Small intestine (tissue), 7 donors: ENCODE results near the gene GFY. TPM values are rescaled to one million over a fixed set of nuclear protein-coding genes. Genes with fewer than 3 reads are reported as not detected.

ENCODE experiments used
- DNase-seq, 2 donors: peaks; one replicate each; pipeline versions ENCODE4 v3.0.0 to v3.0.0-alpha.2; 2013
- FAIRE-seq: peaks from 2 replicates; lab custom pipeline; 2012; peaks lifted over from hg19 to GRCh38; lab: Jason Lieb, UNC
- H3K27ac ChIP-seq, 3 donors: one replicate each; pipeline ENCODE4 v1.5.1; 2013; ENCODE audit warnings: low read length in 2 of 3, mild to moderate bottlenecking in 2 of 3, control low read depth in 1 of 3, inconsistent platforms in 1 of 3, low read depth in 1 of 3, moderate library complexity in 1 of 3
- H3K27me3 ChIP-seq, 3 donors: one replicate each; pipeline ENCODE4 v1.6.1; 2013; ENCODE audit warnings: low read length in 3 of 3, inconsistent platforms in 1 of 3; ENCODE audit not compliant: control insufficient read depth in 3 of 3, insufficient read depth in 3 of 3
- H3K36me3 ChIP-seq, 3 donors: one replicate each; pipeline ENCODE4 v1.6.1; 2013; ENCODE audit warnings: low read length in 3 of 3, inconsistent platforms in 1 of 3, low read depth in 1 of 3, mild to moderate bottlenecking in 1 of 3, moderate library complexity in 1 of 3; ENCODE audit not compliant: control insufficient read depth in 3 of 3, insufficient read depth in 2 of 3
- H3K4me1 ChIP-seq, 3 donors: one replicate each; pipeline ENCODE4 v1.6.1; 2013; ENCODE audit warnings: low read length in 2 of 3, inconsistent platforms in 1 of 3, low read depth in 1 of 3, mild to moderate bottlenecking in 1 of 3, moderate library complexity in 1 of 3; ENCODE audit not compliant: control insufficient read depth in 3 of 3, insufficient read depth in 2 of 3
- H3K4me3 ChIP-seq, 3 donors: one replicate each; pipeline ENCODE4 v1.5.1; 2013; ENCODE audit warnings: low read length in 3 of 3, control low read depth in 1 of 3, inconsistent platforms in 1 of 3, low read depth in 1 of 3, mild to moderate bottlenecking in 1 of 3, moderate library complexity in 1 of 3
- H3K9me3 ChIP-seq, 2 donors: one replicate each; pipeline ENCODE4 v1.6.1; 2013; ENCODE audit warnings: low read depth in 1 of 2, low read length in 1 of 2; ENCODE audit not compliant: control insufficient read depth in 2 of 2, insufficient read depth in 1 of 2
- WGBS, 3 donors: extraction: QIAGEN DNeasy Blood & Tissue Kit; methylation state at CpG; one replicate each; pipeline ENCODE4 v1.1.7; 2013; 5-methylcytosine and 5-hydroxymethylcytosine counted together
- polyA plus RNA-seq, 4 donors: library from polyadenylated mRNA; stranded (reverse) in 3 of 4; unstranded in 1 of 4; fragments of 200-250 nt in 3 of 4; fragments of 120-200 nt in 1 of 4; gene quantifications; one replicate each; pipeline versions ENCODE4 v1.2.1 to v1.2.3, GENCODE V29; 2013
- donor health status: healthy with polysubstance abuse.
- donor health status: control.
- donor health status: control.
- donor health status: Bipolar disorder and iron deficiency.
- donor health status: healthy.

The GFY gene
- polyA plus RNA-seq, 4 donors: not detected

DNA sequence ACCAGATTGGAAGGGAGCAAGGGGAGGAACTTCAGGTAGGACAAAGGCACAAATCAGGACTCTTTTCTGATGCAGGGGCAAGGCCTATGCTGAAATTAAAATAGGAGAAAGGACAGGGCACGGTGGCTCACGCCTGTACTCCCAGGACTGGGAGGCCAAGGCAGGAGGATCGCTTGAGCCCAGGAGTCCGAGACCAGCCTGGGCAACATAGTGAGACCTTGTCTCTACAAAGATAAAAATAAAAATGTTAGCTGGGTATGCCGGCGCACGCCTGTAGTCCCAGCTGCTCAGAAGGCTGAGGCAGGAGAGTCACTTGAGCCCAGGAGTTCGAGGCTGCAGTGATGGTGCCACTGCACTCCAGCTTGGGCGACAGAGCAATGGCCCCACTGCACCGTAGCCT is 10.5 kb downstream of the GFY start:
- Histone ChIP-seq H3K4me1 (no peaks in the 10 kb centered on the region), H3K36me3 (no peaks in the 10 kb centered on the region), H3K27me3 (peaks cover 9 to 100% (median 68%) of the 10 kb centered on the region in 3 donors), H3K4me3 (no peak overlapping the region), H3K27ac (no peak overlapping the region), H3K9me3 (peaks cover 0 to 8% of the 10 kb centered on the region in 2 donors)
- DNase-seq: no peak
- 74 to 86% (median 83%) methylated on average over 10 of the region's 10 CpGs for WGBS, 3 donors
- no peak for FAIRE-seq

DNA sequence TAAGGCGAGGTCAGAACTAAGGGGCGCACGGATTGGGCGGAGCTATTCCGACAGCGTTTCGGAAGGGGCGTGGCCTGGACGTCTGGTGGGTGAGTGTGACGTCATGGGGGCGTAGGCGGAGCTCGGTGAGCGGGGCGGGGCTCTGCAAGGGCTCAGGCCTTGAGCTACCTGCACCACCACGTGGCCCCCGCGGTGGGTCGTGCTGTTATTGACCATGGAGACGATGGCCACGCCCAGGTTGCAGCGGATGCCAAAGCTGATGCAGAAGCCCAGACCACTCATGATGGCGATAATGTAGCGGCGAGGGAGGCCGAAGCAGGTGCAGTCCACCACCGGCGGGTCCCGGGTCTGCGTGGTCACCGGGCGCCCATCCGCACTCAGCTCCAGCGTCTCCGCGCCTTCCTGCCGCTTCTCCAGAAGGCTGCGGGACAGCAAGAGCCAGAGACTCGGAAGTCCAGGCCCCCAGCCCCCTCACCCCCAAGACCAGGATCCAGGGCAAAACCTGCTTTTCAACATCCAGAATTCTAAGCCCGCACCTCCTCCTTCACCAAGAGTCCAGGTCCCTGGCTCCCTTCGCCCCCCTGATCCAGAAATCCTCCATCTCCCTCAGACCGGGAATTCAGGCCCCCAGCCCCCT is 11.3 kb downstream of the GFY start:
- FAIRE-seq: no peak
- 15 to 18% (median 16%) methylated on average over 38 to 42 of the region's 42 CpGs for WGBS, 3 donors
- Histone ChIP-seq H3K4me1 (no peaks in the 10 kb centered on the region), H3K36me3 (no peaks in the 10 kb centered on the region), H3K27me3 (peaks cover 10 to 98% (median 61%) of the 10 kb centered on the region in 3 donors), H3K4me3 (no peak overlapping the region), H3K27ac (no peak overlapping the region), H3K9me3 (peaks cover 0 to 6% of the 10 kb centered on the region in 2 donors)
- peak in 1 of 2 donors; percentile 24 for DNase-seq

DNA sequence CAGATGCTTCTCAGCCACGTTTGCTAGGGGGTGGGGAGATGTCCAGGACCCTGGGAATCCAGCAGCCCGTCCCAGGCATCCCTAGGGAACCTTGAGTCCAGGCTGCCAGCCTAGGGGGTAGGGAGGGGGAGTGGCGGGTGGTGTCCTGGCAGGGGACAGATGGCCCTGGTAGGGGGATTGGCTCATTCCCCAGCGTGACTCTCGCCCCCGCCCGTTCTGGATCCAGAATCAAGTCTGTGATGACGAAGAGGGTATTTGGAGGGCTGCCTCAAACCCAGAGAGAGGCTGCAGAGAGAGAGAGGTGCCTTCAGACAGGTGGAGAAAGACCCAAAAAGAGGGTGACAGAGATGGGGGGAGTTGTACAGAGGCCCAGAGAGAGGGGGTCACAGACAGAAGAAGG is 12.0 kb downstream of the GFY start:
- no peak for FAIRE-seq
- Histone ChIP-seq H3K27ac (no peak overlapping the region), H3K4me3 (no peak overlapping the region)

DNA sequence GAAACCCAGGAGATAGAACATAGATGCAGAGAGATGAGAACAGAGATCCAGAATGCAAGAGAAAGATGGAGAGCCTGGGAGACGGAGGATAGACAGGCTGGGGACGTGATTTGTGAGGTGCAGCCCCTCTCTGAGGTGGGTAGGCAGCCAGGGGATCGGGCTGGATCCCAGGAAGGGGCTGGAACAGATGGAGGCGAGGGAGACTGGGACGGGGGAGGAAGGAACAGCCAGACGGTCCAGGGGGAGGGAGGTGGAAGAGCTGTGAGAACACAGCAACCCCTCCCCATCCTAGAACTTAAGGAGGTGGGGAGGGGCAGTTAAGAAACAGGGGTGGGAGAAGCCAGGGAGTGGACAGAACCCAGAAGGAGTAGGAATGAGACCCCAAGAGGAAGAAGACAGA is 13.1 kb downstream of the GFY start:
- Histone ChIP-seq H3K27ac (no peak overlapping the region), H3K27me3 (peaks cover 3 to 98% (median 51%) of the 10 kb centered on the region in 3 donors), H3K36me3 (no peaks in the 10 kb centered on the region), H3K9me3 (no peaks in the 10 kb centered on the region), H3K4me3 (no peak overlapping the region), H3K4me1 (no peaks in the 10 kb centered on the region)
- DNase-seq (no peak), FAIRE-seq (no peak)
- 12 to 19% (median 14%) methylated on average over 6 of the region's 6 CpGs for WGBS, 3 donors

More for the DNA sequence above, 12.0 kb downstream of the GFY start:
- Histone ChIP-seq H3K36me3 (no peaks in the 10 kb centered on the region), H3K4me1 (no peaks in the 10 kb centered on the region), H3K9me3 (no peaks in the 10 kb centered on the region), H3K27me3 (peaks cover 10 to 98% (median 58%) of the 10 kb centered on the region in 3 donors)
- no peak for DNase-seq
- WGBS, 3 donors: 11 to 33% (median 26%) methylated on average over 8 of the region's 8 CpGs

DNA sequence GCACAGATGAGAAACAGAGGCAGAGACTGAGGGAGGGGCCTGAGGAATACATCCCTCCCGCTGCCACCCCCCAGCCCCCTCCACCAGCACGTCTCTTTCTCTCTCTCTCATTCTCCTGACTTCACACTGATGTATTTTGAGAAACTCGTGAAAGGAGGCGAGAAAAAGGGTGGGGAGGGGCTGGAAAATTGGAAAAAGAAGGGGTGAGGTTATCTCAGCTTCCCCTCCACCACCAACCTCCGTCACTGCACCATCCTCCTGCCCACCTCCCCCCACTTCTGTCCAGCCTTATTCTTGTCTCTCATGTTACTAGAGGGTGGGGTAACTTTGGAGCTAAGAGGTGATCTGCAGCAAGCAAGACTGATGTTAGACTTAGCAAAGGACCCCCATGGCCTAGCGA is 14.6 kb downstream of the GFY start:
- Histone ChIP-seq H3K4me1 (no peaks in the 10 kb centered on the region), H3K36me3 (no peaks in the 10 kb centered on the region), H3K9me3 (no peaks in the 10 kb centered on the region), H3K4me3 (no peak overlapping the region), H3K27me3 (peaks cover 3 to 83% (median 46%) of the 10 kb centered on the region in 3 donors), H3K27ac (no peak overlapping the region)
- WGBS, 3 donors: 31 to 51% (median 38%) methylated on average over 6 of the region's 6 CpGs
- no peak for DNase-seq
- no peak for FAIRE-seq

DNA sequence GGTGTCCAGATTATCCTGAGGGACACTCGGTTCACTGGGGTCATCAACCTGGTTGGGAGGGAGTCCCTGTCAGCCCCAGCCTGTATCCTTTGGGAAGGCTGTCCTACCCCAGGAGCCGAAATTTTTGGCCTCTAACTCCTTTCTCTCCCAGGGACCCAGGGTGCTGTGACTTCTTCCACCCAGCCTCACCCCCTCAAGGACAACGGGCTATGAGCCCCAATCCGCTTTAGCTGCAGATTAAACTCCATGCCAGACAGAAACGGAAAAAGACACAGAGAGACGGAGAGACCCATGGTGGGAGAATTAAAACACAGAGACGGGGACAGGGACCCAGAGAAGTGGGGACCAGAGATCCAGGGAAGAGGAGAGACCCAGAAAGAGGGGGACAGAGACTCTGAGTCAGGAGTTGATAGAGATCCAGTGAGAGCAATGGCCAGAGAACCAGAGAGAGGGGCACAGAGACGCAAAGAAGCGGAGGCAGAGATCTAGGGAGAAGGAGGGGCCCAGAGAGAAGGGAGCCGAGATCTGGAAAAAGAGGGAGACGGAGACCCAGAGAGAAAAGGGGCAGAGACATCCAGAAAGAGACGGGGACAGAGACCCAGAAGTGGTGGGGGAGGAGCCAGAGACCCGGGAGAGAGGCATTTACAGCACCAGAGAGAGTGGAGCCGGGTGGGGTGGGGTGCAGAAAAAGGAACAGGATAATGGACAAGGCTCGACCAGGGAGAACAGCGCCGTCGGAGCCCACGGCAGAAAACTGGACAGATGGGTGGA is 15.4 kb downstream of the GFY start:
- WGBS, 3 donors: 26 to 29% (median 29%) methylated on average over 19 of the region's 19 CpGs
- Histone ChIP-seq H3K27ac (no peak overlapping the region), H3K36me3 (no peaks in the 10 kb centered on the region), H3K27me3 (peaks cover 3 to 75% (median 38%) of the 10 kb centered on the region in 3 donors), H3K9me3 (no peaks in the 10 kb centered on the region), H3K4me3 (no peak overlapping the region), H3K4me1 (no peaks in the 10 kb centered on the region)
- DNase-seq: no peak
- FAIRE-seq: no peak

DNA sequence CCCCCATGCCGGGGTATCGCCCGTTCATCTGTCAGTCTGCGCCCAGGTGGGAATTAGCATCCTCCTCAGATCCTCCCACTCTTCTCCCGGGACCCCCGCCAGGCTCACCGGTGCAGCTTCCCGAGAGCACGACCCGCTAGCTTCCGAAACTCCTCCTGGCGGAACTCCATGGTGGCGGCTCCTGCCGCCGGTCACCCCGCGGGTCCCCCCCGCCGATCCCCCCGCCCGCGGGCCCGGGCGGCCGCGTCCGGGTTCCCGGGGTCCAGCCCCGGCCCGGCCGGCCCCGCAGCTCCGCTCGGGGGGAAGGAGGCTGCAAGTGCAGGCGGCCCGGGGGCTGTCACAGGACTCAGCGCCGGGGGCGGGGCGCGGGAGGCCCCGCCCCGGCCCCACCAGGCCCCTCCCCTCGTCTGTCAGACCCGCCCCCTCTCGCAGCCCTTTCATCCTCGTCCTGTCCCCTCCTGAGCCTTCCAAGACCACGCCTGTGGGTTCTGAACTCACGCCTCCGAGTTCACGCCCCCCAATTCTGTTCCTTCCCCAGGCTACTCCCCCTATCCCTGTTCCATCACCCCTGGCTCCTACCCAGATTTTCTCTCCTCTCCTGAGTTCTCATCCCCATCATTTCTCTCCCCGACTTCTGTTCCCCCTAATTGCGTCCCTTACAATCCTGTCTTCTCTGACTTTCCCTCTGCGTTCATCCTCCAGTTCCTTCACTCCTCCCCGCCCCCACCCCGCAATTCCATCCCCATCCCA is 16.2 kb downstream of the GFY start, which contains the start of gene SLC17A7:
TSS of gene SLC17A7 (minus strand) at position 318 of the 750 bp plus-strand sequence. CDS start at position 170, 148 bp downstream.
- H3K27me3 ChIP-seq: peaks cover 3 to 68% (median 33%) of the 10 kb centered on the region in 3 donors
- H3K9me3 ChIP-seq: no peaks in the 10 kb centered on the region
- WGBS, 3 donors: 4 to 9% (median 7%) methylated on average over 27 to 56 of the region's 56 CpGs
- no peak for FAIRE-seq
- DNase-seq: no peak
- H3K4me1 ChIP-seq: no peaks in the 10 kb centered on the region
- peaks cover 0 to 5% (median 0%) of the 10 kb centered on the region in 3 donors for H3K36me3 ChIP-seq
- H3K27ac ChIP-seq: no peak within 1 kb of the TSS
- peak within 1 kb of the TSS in 1 of 3 donors; percentile 31 for H3K4me3 ChIP-seq

DNA sequence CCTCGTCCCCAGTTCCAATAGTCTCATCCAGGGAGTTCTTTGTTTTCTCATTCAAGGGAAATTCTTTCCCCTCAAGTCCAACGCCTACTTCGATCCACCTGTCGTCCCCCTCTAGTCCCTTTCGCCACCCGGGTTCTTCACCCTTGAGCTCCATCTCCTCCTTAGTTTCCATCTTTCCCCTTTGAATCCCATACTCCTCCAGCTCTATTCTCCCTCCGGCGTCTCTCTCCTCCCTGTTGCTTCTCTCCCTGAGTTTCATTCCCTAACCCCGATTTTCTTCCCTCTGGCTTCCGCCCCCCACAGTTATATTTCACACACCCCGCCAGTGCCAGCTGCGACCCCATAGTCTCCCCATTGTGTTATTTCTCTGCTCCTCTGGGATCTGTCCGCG is 16.8 kb downstream of the GFY start:
- Histone ChIP-seq H3K36me3 (peaks cover 0 to 11% (median 4%) of the 10 kb centered on the region in 3 donors), H3K4me3 (no peak overlapping the region), H3K4me1 (no peaks in the 10 kb centered on the region), H3K27me3 (peaks cover 3 to 62% (median 27%) of the 10 kb centered on the region in 3 donors), H3K27ac (no peak overlapping the region), H3K9me3 (no peaks in the 10 kb centered on the region)
- no peak for DNase-seq
- no peak for FAIRE-seq
- 20 to 26% (median 22%) methylated on average over 14 of the region's 14 CpGs for WGBS, 3 donors
